ENCODE measurements around the gene CCDC187. TPM values are rescaled to one million over a fixed set of nuclear protein-coding genes. Genes with fewer than 3 reads are reported as not detected.

Gene CCDC187
- total RNA-seq, 1 experiment from 2014 or later: 0.04 TPM

GRCh38 chr9:136211006-136211405, 92.9 kb downstream of the CCDC187 start:
- no peak for TF ChIP-seq NR1H2 (CRISPR knock-in tag; IDR thresholded peaks at IDR 0.05)
- TF ChIP-seq, protein P1, sequence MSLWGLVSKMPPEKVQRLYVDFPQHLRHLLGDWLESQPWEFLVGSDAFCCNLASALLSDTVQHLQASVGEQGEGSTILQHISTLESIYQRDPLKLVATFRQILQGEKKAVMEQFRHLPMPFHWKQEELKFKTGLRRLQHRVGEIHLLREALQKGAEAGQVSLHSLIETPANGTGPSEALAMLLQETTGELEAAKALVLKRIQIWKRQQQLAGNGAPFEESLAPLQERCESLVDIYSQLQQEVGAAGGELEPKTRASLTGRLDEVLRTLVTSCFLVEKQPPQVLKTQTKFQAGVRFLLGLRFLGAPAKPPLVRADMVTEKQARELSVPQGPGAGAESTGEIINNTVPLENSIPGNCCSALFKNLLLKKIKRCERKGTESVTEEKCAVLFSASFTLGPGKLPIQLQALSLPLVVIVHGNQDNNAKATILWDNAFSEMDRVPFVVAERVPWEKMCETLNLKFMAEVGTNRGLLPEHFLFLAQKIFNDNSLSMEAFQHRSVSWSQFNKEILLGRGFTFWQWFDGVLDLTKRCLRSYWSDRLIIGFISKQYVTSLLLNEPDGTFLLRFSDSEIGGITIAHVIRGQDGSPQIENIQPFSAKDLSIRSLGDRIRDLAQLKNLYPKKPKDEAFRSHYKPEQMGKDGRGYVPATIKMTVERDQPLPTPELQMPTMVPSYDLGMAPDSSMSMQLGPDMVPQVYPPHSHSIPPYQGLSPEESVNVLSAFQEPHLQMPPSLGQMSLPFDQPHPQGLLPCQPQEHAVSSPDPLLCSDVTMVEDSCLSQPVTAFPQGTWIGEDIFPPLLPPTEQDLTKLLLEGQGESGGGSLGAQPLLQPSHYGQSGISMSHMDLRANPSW (CRISPR knock-in tag; conservative IDR thresholded peaks at IDR 0.05; ENCODE audit: low read depth): no peak
- TF ChIP-seq AR (CRISPR knock-in tag; IDR thresholded peaks at IDR 0.05): no peak
- no peak for TF ChIP-seq ZNF263 (CRISPR knock-in tag; IDR thresholded peaks at IDR 0.05; ENCODE audit: low read depth)
- TF ChIP-seq ZNF671 (CRISPR knock-in tag; IDR thresholded peaks at IDR 0.05): no peak
- TF ChIP-seq, protein P2, sequence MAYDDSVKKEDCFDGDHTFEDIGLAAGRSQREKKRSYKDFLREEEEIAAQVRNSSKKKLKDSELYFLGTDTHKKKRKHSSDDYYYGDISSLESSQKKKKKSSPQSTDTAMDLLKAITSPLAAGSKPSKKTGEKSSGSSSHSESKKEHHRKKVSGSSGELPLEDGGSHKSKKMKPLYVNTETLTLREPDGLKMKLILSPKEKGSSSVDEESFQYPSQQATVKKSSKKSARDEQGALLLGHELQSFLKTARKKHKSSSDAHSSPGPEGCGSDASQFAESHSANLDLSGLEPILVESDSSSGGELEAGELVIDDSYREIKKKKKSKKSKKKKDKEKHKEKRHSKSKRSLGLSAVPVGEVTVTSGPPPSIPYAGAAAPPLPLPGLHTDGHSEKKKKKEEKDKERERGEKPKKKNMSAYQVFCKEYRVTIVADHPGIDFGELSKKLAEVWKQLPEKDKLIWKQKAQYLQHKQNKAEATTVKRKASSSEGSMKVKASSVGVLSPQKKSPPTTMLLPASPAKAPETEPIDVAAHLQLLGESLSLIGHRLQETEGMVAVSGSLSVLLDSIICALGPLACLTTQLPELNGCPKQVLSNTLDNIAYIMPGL (CRISPR knock-in tag; IDR thresholded peaks at IDR 0.05): no peak
- no peak for TF ChIP-seq ARID4B (CRISPR knock-in tag; IDR thresholded peaks at IDR 0.05; ENCODE audit: borderline replicate concordance)
- TF ChIP-seq TCF7 (CRISPR knock-in tag; IDR thresholded peaks at IDR 0.05; ENCODE audit: low read depth): no peak
- no peak for TF ChIP-seq RORB (CRISPR knock-in tag; IDR thresholded peaks at IDR 0.05)
- TF ChIP-seq, protein P3, sequence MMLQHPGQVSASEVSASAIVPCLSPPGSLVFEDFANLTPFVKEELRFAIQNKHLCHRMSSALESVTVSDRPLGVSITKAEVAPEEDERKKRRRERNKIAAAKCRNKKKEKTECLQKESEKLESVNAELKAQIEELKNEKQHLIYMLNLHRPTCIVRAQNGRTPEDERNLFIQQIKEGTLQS (CRISPR knock-in tag; conservative IDR thresholded peaks at IDR 0.05): no peak
- no peak for TF ChIP-seq SMAD3 (CRISPR knock-in tag; IDR thresholded peaks at IDR 0.05; ENCODE audit: borderline replicate concordance)
- no peak for TF ChIP-seq CDX4 (CRISPR knock-in tag; IDR thresholded peaks at IDR 0.05; ENCODE audit: borderline replicate concordance)
- no peak for TF ChIP-seq MXD4 (CRISPR knock-in tag; IDR thresholded peaks at IDR 0.05; ENCODE audit: borderline replicate concordance)
- H3K27me3 Mint-ChIP-seq (ENCODE audit: low read depth): peaks cover 6% of the 10 kb centered on the region
- H3K4me3 Mint-ChIP-seq: no peak overlapping the region
- DNase-seq (ENCODE audit: low spot score) (no peak), ATAC-seq (no peak)
- peaks cover 6% of the 10 kb centered on the region; the same call in 1 of the 2 replicates for H3K9me3 Mint-ChIP-seq
- ChIA-PET CTCF (interaction anchor here (0.7 to 1.1 kb wide), 3 partner anchors 12 to 250 kb away, joined by 3 to 5 read pairs (median 3); partner anchors contain the start of gene UBAC1), POLR2A (no interaction called here)
- no peak overlapping the region for H3K27ac Mint-ChIP-seq
- peaks cover 47% of the 10 kb centered on the region for H3K36me3 Mint-ChIP-seq
- H3K4me1 Mint-ChIP-seq: no peaks in the 10 kb centered on the region
